HUDEP-2 (cell line): ENCODE measurements around the gene RHOT2.

Experiments used
- DNase-seq, 76 experiments: peaks; one replicate each; lab custom pipeline; 2025; ENCODE audit not compliant: unreplicated experiment in 76 of 76; lab: John Stamatoyannopoulos, UW

Gene RHOT2

DNA sequence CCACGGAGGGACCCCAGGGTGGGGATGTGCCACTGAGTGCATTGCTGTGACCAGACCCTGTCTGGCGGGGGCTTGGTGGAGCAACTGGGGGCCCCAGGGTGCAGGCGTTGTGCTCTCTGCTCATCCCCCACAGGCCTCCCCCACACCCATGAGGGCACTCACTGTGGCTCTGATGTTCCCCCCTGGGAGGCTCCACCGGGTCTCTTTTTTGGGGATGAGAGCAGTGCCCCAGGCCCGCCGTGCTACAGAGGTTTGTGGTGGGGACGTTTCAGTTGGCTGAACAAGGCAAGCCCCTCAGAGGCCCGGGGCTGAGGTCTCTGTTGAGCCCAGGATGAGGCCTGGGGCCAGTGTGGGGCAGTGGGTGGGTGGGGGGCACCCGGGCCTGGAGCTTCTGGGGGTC lies 55.8 kb downstream of the RHOT2 start:
- DNase-seq, result no peak
